WTC11 (cell line): Measurements from ENCODE around the gene BLM.

Source experiments
- ELF4 ChIP-seq: sonication (generic); formaldehyde crosslinking; IDR thresholded peaks from 2 replicates; pipeline ENCODE4 v1.8.1; 2022; ENCODE audit warnings: low read depth, mild to moderate bottlenecking, moderate library complexity, missing genetic modification reagents
- FOXK1 ChIP-seq: sonication (generic); formaldehyde crosslinking; IDR thresholded peaks from 2 replicates; pipeline ENCODE4 v1.8.0; 2022; ENCODE audit warnings: mild to moderate bottlenecking, moderate library complexity, missing genetic modification reagents
- PRRX2 ChIP-seq: fragments of 250-450 bp; sonication (Bioruptor Pico); IDR thresholded peaks from 2 replicates; pipeline ENCODE4 v1.8.0; 2021; ENCODE audit warnings: mild to moderate bottlenecking
- ZNF416 ChIP-seq: fragments of 250-450 bp; sonication (Bioruptor Pico); IDR thresholded peaks from 2 replicates; pipeline ENCODE4 v1.9.0; 2021; ENCODE audit warnings: mild to moderate bottlenecking, inconsistent platforms
- TF ChIP-seq, protein P1 (sequence below): sonication (generic); formaldehyde crosslinking; IDR thresholded peaks from 2 replicates; pipeline ENCODE4 v1.8.0; 2023; ENCODE audit warnings: missing genetic modification reagents
- TF ChIP-seq, protein P2 (sequence below): fragments of 200-600 bp; IDR thresholded peaks from 2 replicates; pipeline ENCODE4 v1.8.0; 2022; ENCODE audit warnings: antibody characterized with exemption

DNA sequence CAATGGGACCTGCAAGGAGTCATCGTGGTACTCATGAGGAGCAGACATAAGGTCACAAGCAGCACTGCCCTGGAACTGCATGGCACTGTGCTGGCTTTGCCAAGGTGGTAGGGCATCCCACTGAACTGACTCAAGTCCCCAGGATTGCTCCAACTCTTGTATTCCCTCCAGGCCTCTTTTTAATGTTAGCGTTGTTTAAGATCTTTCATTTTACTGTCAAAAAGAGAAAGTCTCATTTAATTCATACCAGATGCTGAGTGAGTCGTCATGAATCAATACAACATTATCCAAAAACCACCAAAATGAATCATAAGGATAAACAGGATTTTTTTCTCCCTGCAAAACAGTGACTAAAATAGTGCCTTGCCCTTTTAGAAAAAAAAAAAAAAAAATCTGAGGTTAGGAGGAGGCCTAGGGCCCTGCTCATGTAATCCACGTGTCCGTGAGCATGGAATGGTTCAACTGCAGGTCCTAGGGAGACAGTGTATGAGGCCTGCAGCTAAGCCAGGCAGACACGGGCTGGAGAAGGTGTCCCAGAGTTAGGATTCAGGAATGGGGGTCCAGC lies 36.7 kb upstream of the BLM start:
- TF ChIP-seq, protein P1, sequence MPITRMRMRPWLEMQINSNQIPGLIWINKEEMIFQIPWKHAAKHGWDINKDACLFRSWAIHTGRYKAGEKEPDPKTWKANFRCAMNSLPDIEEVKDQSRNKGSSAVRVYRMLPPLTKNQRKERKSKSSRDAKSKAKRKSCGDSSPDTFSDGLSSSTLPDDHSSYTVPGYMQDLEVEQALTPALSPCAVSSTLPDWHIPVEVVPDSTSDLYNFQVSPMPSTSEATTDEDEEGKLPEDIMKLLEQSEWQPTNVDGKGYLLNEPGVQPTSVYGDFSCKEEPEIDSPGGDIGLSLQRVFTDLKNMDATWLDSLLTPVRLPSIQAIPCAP (CRISPR knock-in tag) = no peak
- TF ChIP-seq, protein P2, sequence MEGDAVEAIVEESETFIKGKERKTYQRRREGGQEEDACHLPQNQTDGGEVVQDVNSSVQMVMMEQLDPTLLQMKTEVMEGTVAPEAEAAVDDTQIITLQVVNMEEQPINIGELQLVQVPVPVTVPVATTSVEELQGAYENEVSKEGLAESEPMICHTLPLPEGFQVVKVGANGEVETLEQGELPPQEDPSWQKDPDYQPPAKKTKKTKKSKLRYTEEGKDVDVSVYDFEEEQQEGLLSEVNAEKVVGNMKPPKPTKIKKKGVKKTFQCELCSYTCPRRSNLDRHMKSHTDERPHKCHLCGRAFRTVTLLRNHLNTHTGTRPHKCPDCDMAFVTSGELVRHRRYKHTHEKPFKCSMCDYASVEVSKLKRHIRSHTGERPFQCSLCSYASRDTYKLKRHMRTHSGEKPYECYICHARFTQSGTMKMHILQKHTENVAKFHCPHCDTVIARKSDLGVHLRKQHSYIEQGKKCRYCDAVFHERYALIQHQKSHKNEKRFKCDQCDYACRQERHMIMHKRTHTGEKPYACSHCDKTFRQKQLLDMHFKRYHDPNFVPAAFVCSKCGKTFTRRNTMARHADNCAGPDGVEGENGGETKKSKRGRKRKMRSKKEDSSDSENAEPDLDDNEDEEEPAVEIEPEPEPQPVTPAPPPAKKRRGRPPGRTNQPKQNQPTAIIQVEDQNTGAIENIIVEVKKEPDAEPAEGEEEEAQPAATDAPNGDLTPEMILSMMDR = no peak
- TF ChIP-seq FOXK1 (CRISPR knock-in tag) (no peak), ELF4 (CRISPR knock-in tag) (no peak), PRRX2 (CRISPR knock-in tag) (no peak), ZNF416 (CRISPR knock-in tag) (no peak)
